Liver (tissue), 3 donors: Measurements from ENCODE around the gene ZSWIM1.

ENCODE experiments used
- ATF3 ChIP-seq: IDR thresholded peaks from 2 replicates; pipeline ENCODE4 v1.6.1; 2016; ENCODE audit warnings: antibody characterized with exemption
- CTCF ChIP-seq: fragments of 150-350 bp; IDR thresholded peaks from 2 replicates; pipeline ENCODE4 v1.5.1; 2017; ENCODE audit warnings: improper control_type of control experiment, low read depth, low read length; ENCODE audit not compliant: missing input control
- EGR1 ChIP-seq, 2 donors: IDR thresholded peaks; 2 replicates each; pipeline ENCODE4 v1.6.1; 2016 to 2018; ENCODE audit warnings: antibody characterized with exemption in 2 of 2, low read depth in 2 of 2
- GABPA ChIP-seq, 2 donors: IDR thresholded peaks in 1 of 2; conservative IDR thresholded peaks in 1 of 2; 2 replicates each; pipeline ENCODE4 v1.6.1; 2016; ENCODE audit warnings: antibody characterized with exemption in 2 of 2, mild to moderate bottlenecking in 1 of 2, moderate library complexity in 1 of 2
- HNF4A ChIP-seq, 2 donors: conservative IDR thresholded peaks; 2 replicates each; pipeline ENCODE4 v1.6.1; 2016; ENCODE audit warnings: antibody characterized with exemption in 2 of 2, mild to moderate bottlenecking in 2 of 2
- HNF4G ChIP-seq: IDR thresholded peaks from 2 replicates; pipeline ENCODE4 v1.6.1; 2016; ENCODE audit warnings: antibody characterized with exemption
- JUND ChIP-seq, 2 donors: IDR thresholded peaks; 2 replicates each; pipeline ENCODE4 v1.6.1; 2016; ENCODE audit warnings: antibody characterized with exemption in 2 of 2
- RXRA ChIP-seq, 2 donors: IDR thresholded peaks; 2 replicates each; pipeline ENCODE4 v1.6.1; 2017 to 2018; ENCODE audit warnings: antibody characterized with exemption in 2 of 2, mild to moderate bottlenecking in 1 of 2
- SP1 ChIP-seq: IDR thresholded peaks from 2 replicates; pipeline ENCODE4 v1.6.1; 2018; ENCODE audit warnings: antibody characterized with exemption, mild to moderate bottlenecking
- TAF1 ChIP-seq: conservative IDR thresholded peaks from 2 replicates; pipeline ENCODE4 v1.6.1; 2016; ENCODE audit warnings: antibody characterized with exemption, mild to moderate bottlenecking
- YY1 ChIP-seq: IDR thresholded peaks from 2 replicates; pipeline ENCODE4 v1.6.1; 2016; ENCODE audit warnings: antibody characterized with exemption, mild to moderate bottlenecking
- TF ChIP-seq, protein P1 (sequence below): IDR thresholded peaks from 2 replicates; pipeline ENCODE4 v1.6.1; 2016; ENCODE audit warnings: antibody characterized with exemption
- TF ChIP-seq, protein P2 (sequence below): IDR thresholded peaks from 2 replicates; pipeline ENCODE4 v1.6.1; 2016; ENCODE audit warnings: antibody characterized with exemption, mild to moderate bottlenecking
- donor health status: healthy.
- donor health status: healthy.

DNA sequence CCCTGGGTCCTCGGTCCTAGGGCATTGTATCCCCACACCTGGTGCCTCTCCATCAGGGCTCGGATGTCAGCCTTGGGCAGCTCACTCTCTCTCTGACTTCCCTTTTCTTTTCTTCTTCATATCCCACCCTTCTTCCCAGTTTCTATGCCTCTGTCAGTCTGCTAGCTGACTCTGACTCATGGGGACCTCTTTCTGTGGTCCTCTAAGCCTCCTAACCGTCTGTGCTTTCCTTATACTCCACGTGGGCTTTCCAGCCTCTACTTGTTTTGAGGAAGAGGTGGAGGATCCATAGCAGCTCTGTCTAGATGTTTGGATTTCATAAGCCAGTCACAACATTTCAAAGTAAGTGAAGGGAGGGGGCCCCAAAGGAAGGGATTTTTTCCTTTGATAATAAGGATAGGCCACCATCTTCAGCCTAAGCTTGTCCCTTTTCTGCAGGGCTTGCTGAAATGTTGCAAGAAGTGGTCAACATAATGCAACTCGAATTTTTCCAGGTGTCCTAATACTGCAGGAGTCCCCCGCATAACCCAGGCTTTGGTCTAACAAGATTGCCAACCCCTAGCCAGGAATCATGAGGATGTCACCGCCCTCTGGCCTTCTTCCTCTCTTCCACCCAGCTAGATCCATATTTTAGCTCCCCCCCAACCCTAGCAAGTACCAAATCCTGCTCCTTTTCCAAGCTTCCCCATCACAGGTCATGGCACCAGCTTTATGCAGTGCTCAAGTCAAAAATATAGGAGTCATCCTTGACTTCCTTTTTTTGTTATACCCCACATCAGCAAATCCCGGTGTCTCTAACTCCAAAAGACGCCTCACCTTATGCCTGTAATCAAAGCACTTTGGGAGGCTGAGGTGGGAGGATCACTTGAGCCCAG lies 39.7 kb downstream of the ZSWIM1 start:
- TF ChIP-seq, protein P1, sequence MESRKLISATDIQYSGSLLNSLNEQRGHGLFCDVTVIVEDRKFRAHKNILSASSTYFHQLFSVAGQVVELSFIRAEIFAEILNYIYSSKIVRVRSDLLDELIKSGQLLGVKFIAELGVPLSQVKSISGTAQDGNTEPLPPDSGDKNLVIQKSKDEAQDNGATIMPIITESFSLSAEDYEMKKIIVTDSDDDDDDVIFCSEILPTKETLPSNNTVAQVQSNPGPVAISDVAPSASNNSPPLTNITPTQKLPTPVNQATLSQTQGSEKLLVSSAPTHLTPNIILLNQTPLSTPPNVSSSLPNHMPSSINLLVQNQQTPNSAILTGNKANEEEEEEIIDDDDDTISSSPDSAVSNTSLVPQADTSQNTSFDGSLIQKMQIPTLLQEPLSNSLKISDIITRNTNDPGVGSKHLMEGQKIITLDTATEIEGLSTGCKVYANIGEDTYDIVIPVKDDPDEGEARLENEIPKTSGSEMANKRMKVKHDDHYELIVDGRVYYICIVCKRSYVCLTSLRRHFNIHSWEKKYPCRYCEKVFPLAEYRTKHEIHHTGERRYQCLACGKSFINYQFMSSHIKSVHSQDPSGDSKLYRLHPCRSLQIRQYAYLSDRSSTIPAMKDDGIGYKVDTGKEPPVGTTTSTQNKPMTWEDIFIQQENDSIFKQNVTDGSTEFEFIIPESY = no peak
- TF ChIP-seq GABPA (IDR thresholded peaks at IDR 0.05 in 1 of 2, conservative IDR thresholded peaks at IDR 0.05 in 1 of 2) (no peak), CTCF (no peak), YY1 (no peak), ATF3 (no peak), SP1 (no peak), RXRA (IDR thresholded peaks at IDR 0.05) (no peak), JUND (IDR thresholded peaks at IDR 0.05) (no peak), HNF4G (no peak), HNF4A (conservative IDR thresholded peaks at IDR 0.05) (no peak), EGR1 (IDR thresholded peaks at IDR 0.05; ENCODE audit: low read depth in 2 of 2) (no peak), TAF1 (no peak)
- TF ChIP-seq, protein P2, sequence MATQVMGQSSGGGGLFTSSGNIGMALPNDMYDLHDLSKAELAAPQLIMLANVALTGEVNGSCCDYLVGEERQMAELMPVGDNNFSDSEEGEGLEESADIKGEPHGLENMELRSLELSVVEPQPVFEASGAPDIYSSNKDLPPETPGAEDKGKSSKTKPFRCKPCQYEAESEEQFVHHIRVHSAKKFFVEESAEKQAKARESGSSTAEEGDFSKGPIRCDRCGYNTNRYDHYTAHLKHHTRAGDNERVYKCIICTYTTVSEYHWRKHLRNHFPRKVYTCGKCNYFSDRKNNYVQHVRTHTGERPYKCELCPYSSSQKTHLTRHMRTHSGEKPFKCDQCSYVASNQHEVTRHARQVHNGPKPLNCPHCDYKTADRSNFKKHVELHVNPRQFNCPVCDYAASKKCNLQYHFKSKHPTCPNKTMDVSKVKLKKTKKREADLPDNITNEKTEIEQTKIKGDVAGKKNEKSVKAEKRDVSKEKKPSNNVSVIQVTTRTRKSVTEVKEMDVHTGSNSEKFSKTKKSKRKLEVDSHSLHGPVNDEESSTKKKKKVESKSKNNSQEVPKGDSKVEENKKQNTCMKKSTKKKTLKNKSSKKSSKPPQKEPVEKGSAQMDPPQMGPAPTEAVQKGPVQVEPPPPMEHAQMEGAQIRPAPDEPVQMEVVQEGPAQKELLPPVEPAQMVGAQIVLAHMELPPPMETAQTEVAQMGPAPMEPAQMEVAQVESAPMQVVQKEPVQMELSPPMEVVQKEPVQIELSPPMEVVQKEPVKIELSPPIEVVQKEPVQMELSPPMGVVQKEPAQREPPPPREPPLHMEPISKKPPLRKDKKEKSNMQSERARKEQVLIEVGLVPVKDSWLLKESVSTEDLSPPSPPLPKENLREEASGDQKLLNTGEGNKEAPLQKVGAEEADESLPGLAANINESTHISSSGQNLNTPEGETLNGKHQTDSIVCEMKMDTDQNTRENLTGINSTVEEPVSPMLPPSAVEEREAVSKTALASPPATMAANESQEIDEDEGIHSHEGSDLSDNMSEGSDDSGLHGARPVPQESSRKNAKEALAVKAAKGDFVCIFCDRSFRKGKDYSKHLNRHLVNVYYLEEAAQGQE = no peak
